Measurements from ENCODE around the gene DHTKD1.
"Not testable (repeated sequence)": the region's sequence is repeated elsewhere in the genome, so short reads cannot be mapped to it uniquely, and the experiment has no call there.

DNA sequence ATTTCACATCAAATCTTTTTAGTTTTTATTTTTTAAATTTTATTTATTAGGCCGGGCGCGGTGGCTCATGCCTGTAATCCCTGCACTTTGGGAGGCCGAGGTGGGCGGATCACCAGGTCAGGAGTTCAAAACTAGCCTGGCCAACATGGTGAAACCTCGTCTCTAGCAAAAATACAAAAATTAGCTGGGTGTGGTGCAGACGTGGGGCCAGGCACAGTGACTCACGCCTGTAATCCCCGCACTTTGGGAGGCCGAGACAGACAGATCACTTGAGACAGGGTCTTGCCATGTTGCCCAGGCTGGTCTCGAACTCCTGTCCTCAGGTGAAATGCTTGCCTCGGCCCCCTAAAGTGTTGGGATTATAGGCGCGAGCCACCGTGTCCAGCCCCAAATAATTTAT is 2.7 kb downstream of the DHTKD1 start:
- TF ChIP-seq, protein P1, sequence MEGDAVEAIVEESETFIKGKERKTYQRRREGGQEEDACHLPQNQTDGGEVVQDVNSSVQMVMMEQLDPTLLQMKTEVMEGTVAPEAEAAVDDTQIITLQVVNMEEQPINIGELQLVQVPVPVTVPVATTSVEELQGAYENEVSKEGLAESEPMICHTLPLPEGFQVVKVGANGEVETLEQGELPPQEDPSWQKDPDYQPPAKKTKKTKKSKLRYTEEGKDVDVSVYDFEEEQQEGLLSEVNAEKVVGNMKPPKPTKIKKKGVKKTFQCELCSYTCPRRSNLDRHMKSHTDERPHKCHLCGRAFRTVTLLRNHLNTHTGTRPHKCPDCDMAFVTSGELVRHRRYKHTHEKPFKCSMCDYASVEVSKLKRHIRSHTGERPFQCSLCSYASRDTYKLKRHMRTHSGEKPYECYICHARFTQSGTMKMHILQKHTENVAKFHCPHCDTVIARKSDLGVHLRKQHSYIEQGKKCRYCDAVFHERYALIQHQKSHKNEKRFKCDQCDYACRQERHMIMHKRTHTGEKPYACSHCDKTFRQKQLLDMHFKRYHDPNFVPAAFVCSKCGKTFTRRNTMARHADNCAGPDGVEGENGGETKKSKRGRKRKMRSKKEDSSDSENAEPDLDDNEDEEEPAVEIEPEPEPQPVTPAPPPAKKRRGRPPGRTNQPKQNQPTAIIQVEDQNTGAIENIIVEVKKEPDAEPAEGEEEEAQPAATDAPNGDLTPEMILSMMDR (IDR thresholded peaks at IDR 0.05), result not testable (repeated sequence)
- TF ChIP-seq POLR2A (IDR thresholded peaks at IDR 0.05), result not testable (repeated sequence)
